Upper lobe of left lung (tissue), 6 donors: ENCODE data around the gene USP33. TPM values are rescaled to one million over a fixed set of nuclear protein-coding genes. Genes with fewer than 3 reads are reported as not detected.

Experiments used
- ATAC-seq, 2 donors: fragments of 200-7000 bp; cut with Tn5 transposase; one replicate each; pipeline ENCODE4 v1.9.1; 2022; ENCODE audit warnings: mild to moderate bottlenecking in 2 of 2, moderate library complexity in 2 of 2; ENCODE audit not compliant: low FRiP score in 2 of 2
- DNase-seq, 2 donors: peaks; one replicate each; pipeline ENCODE4 v3.0.0-alpha.2; 2019 to 2020
- H3K27ac ChIP-seq, 4 donors: fragments of 200-600 bp; sonication (generic); one replicate each; pipeline ENCODE4 v1.5.1; 2016 to 2019
- H3K27me3 ChIP-seq, 4 donors: fragments of 200-600 bp; sonication (generic); one replicate each; pipeline ENCODE4 v1.5.1; 2017 to 2019
- H3K36me3 ChIP-seq, 4 donors: fragments of 200-600 bp; sonication (generic); one replicate each; pipeline ENCODE4 v1.5.1; 2016 to 2019
- H3K4me1 ChIP-seq, 4 donors: fragments of 200-600 bp; sonication (generic); one replicate each; pipeline ENCODE4 v1.5.1; 2018 to 2019
- H3K4me3 ChIP-seq, 4 donors: fragments of 200-600 bp; sonication (generic); one replicate each; pipeline ENCODE4 v1.5.1; 2017 to 2019; ENCODE audit warnings: mild to moderate bottlenecking in 2 of 4, moderate library complexity in 1 of 4
- H3K9me3 ChIP-seq, 4 donors: fragments of 200-600 bp; sonication (generic); one replicate each; pipeline ENCODE4 v1.5.1; 2018 to 2019
- EP300 ChIP-seq, 4 donors: sonication (generic); formaldehyde crosslinking; IDR thresholded peaks; one replicate each; pipeline ENCODE4 v1.5.1; 2017; ENCODE audit warnings: antibody characterized with exemption in 4 of 4, control low read depth in 2 of 4
- POLR2A ChIP-seq, 4 donors: fragments of 450-650 bp; IDR thresholded peaks; one replicate each; pipeline ENCODE4 v1.5.1; 2016 to 2017; ENCODE audit warnings: antibody characterized with exemption in 4 of 4, mild to moderate bottlenecking in 2 of 4
- POLR2AphosphoS5 ChIP-seq, 2 donors: sonication (generic); formaldehyde crosslinking; IDR thresholded peaks; one replicate each; pipeline ENCODE4 v1.5.1; 2017; ENCODE audit warnings: antibody characterized with exemption in 2 of 2
- WGBS, 2 donors: methylation state at CpG; one replicate each; pipeline ENCODE4 v1.1.5; 2017 to 2018; 5-methylcytosine and 5-hydroxymethylcytosine counted together
- total RNA-seq, 6 donors: library from RNA; depleted of rRNA in 4 of 6; stranded (reverse); fragments of >200 nt in 4 of 6; gene quantifications; one replicate each; pipeline versions ENCODE4 v1.1.0 to v1.2.1, GENCODE V29; 2016 to 2021
- TF ChIP-seq, protein P1 (sequence below), 6 experiments: fragments of 450-650 bp in 4 of 6; fragments of 200-600 bp in 2 of 6; sonication (generic) in 2 of 6; IDR thresholded peaks; one replicate each; pipeline ENCODE4 v1.5.1; 2016 to 2019; ENCODE audit warnings: antibody characterized with exemption in 6 of 6
- donor health status: DM: no; HTN: no; CAD: no; lungs with moderate emphysema.
- donor health status: DM: no; HTN: yes; CAD: no; lungs with severe emphysema.

USP33 gene
- total RNA-seq, 6 donors from 2014 or later: 46.3 to 107 (median 58.7) TPM

- TF ChIP-seq POLR2A (IDR thresholded peaks at IDR 0.05): no peak
- no peak for TF ChIP-seq EP300 (IDR thresholded peaks at IDR 0.05)
- TF ChIP-seq, protein P1, sequence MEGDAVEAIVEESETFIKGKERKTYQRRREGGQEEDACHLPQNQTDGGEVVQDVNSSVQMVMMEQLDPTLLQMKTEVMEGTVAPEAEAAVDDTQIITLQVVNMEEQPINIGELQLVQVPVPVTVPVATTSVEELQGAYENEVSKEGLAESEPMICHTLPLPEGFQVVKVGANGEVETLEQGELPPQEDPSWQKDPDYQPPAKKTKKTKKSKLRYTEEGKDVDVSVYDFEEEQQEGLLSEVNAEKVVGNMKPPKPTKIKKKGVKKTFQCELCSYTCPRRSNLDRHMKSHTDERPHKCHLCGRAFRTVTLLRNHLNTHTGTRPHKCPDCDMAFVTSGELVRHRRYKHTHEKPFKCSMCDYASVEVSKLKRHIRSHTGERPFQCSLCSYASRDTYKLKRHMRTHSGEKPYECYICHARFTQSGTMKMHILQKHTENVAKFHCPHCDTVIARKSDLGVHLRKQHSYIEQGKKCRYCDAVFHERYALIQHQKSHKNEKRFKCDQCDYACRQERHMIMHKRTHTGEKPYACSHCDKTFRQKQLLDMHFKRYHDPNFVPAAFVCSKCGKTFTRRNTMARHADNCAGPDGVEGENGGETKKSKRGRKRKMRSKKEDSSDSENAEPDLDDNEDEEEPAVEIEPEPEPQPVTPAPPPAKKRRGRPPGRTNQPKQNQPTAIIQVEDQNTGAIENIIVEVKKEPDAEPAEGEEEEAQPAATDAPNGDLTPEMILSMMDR (IDR thresholded peaks at IDR 0.05): no peak
- no peak for TF ChIP-seq POLR2AphosphoS5 (IDR thresholded peaks at IDR 0.05)
- ATAC-seq: no peak
- 61 to 64% methylated on average over 7 of the region's 7 CpGs for WGBS, 2 donors
Measured at GRCh38 chr1:77776007-77776700, 16.5 kb upstream of the USP33 start.

GRCh38 chr1:77768006-77768405, 8.4 kb upstream of the USP33 start:
- 83 to 92% methylated on average over 4 of the region's 4 CpGs for WGBS, 2 donors
- H3K4me3 ChIP-seq: no peak overlapping the region
- no peak for TF ChIP-seq POLR2A (IDR thresholded peaks at IDR 0.05)
- no peak for TF ChIP-seq EP300 (IDR thresholded peaks at IDR 0.05)
- TF ChIP-seq, protein P1 (IDR thresholded peaks at IDR 0.05): no peak
- TF ChIP-seq POLR2AphosphoS5 (IDR thresholded peaks at IDR 0.05): no peak
- no peaks in the 10 kb centered on the region for H3K4me1 ChIP-seq
- ATAC-seq (no peak), DNase-seq (no peak)
- H3K27ac ChIP-seq: no peak overlapping the region
- H3K27me3 ChIP-seq: no peaks in the 10 kb centered on the region
- H3K9me3 ChIP-seq: no peaks in the 10 kb centered on the region
- H3K36me3 ChIP-seq: no peaks in the 10 kb centered on the region

More at GRCh38 chr1:77776007-77776700, 16.5 kb upstream of the USP33 start:
- Histone ChIP-seq H3K27ac (no peak overlapping the region), H3K27me3 (no peaks in the 10 kb centered on the region), H3K4me1 (peaks cover 9 to 14% (median 14%) of the 10 kb centered on the region in 4 donors), H3K36me3 (no peaks in the 10 kb centered on the region), H3K4me3 (no peak overlapping the region), H3K9me3 (no peaks in the 10 kb centered on the region)
- DNase-seq: no peak

- ATAC-seq (no peak), DNase-seq (no peak)
- 28 to 36% methylated on average over 1 of the region's 1 CpG for WGBS, 2 donors
- H3K27me3 ChIP-seq: no peaks in the 10 kb centered on the region
- H3K36me3 ChIP-seq: no peaks in the 10 kb centered on the region
- no peak overlapping the region for H3K4me3 ChIP-seq
- no peak for TF ChIP-seq EP300 (IDR thresholded peaks at IDR 0.05)
- no peak for TF ChIP-seq POLR2A (IDR thresholded peaks at IDR 0.05)
- TF ChIP-seq, protein P1 (IDR thresholded peaks at IDR 0.05): no peak
- no peak for TF ChIP-seq POLR2AphosphoS5 (IDR thresholded peaks at IDR 0.05)
- no peak overlapping the region for H3K27ac ChIP-seq
- no peaks in the 10 kb centered on the region for H3K9me3 ChIP-seq
- H3K4me1 ChIP-seq: peaks cover 11 to 20% (median 15%) of the 10 kb centered on the region in 4 donors
Measured at GRCh38 chr1:77762072-77762476, 2.4 kb upstream of the USP33 start.

GRCh38 chr1:77757603-77758002, 2.0 kb downstream of the USP33 start:
- 30 to 37% methylated on average over 2 of the region's 2 CpGs for WGBS, 2 donors
- H3K27ac ChIP-seq: peak overlapping the region in 2 of 4 donors; percentile 17 to 91

More at GRCh38 chr1:77757603-77758002, 2.0 kb downstream of the USP33 start:
- Histone ChIP-seq H3K4me1 (peaks cover 21 to 32% (median 27%) of the 10 kb centered on the region in 4 donors), H3K36me3 (no peaks in the 10 kb centered on the region), H3K4me3 (peak overlapping the region in 1 of 4 donors; percentile 92), H3K27me3 (no peaks in the 10 kb centered on the region), H3K9me3 (no peaks in the 10 kb centered on the region)
- no peak for DNase-seq
- no peak for ATAC-seq
- TF ChIP-seq POLR2A (IDR thresholded peaks at IDR 0.05) (no peak), POLR2AphosphoS5 (IDR thresholded peaks at IDR 0.05) (no peak)
- TF ChIP-seq, protein P1 (IDR thresholded peaks at IDR 0.05): no peak
